B cell (primary cell): ENCODE measurements around the gene KRTAP5-8. TPM values are rescaled to one million over a fixed set of nuclear protein-coding genes. Genes with fewer than 3 reads are reported as not detected.
"Not testable (repeated sequence)": the region's sequence is repeated elsewhere in the genome, so short reads cannot be mapped to it uniquely, and the experiment has no call there.

Source experiments
- ATAC-seq: fragments of 200-7000 bp; cut with Tn5 transposase; one replicate; pipeline ENCODE4 v1.10.0; 2021; ENCODE audit warnings: low read depth, mild to moderate bottlenecking, moderate number of reproducible peaks, moderate library complexity
- CTCF ChIA-PET: fragments of 350-600 bp; sonication (Branson Sonifier 250); formaldehyde crosslinking; loops from one replicate; lab custom pipeline; 2021; ENCODE audit warnings: antibody characterized with exemption, inconsistent platforms; lab: Charles Lee
- POLR2A ChIA-PET: fragments of 350-600 bp; sonication (Branson Sonifier 250); formaldehyde crosslinking; loops from one replicate; lab custom pipeline; 2021; ENCODE audit warnings: antibody characterized with exemption; lab: Charles Lee
- DNase-seq: peaks from one replicate; pipeline ENCODE4 v3.0.0; 2013
- H2AFZ ChIP-seq: 2 replicates; pipeline ENCODE4 v1.6.1; 2012; ENCODE audit warnings: mild to moderate bottlenecking, low read depth, low read length; ENCODE audit not compliant: insufficient read depth, poor library complexity, severe bottlenecking
- H3K27ac ChIP-seq, 2 donors: 1 replicate in 1 of 2; 2 replicates in 1 of 2; pipeline ENCODE4 v1.5.1; 2012 to 2013; ENCODE audit warnings: low read length in 2 of 2, mild to moderate bottlenecking in 2 of 2, moderate library complexity in 1 of 2
- H3K27me3 ChIP-seq, 4 experiments: fragments of 200-600 bp in 1 of 4; sonication (generic) in 1 of 4; replicated peaks in 1 of 4; 1 replicate in 2 of 4; 2 replicates in 2 of 4; pipeline versions ENCODE4 v1.6.1 to v1.7.0; 2013 to 2016; ENCODE audit warnings: low read length in 3 of 4, mild to moderate bottlenecking in 2 of 4, mixed read lengths in 1 of 4, moderate library complexity in 1 of 4; ENCODE audit not compliant: insufficient read depth in 4 of 4, control insufficient read depth in 3 of 4; ENCODE audit errors: control extremely low read depth in 1 of 4
- H3K36me3 ChIP-seq, 2 experiments: replicated peaks in 1 of 2; 1 replicate in 1 of 2; 2 replicates in 1 of 2; pipeline versions ENCODE4 v1.6.1 to v1.7.1; 2013; ENCODE audit warnings: low read length in 1 of 2; ENCODE audit not compliant: insufficient read depth in 2 of 2, control insufficient read depth in 1 of 2; ENCODE audit errors: control extremely low read depth in 1 of 2, extremely low read depth in 1 of 2
- H3K4me1 ChIP-seq, 2 donors: fragments of 200-600 bp in 1 of 2; sonication (generic) in 1 of 2; 1 replicate in 1 of 2; 2 replicates in 1 of 2; pipeline versions ENCODE4 v1.5.1 to v1.6.1; 2013 to 2017; ENCODE audit warnings: low read length in 2 of 2; ENCODE audit not compliant: control insufficient read depth in 2 of 2, insufficient read depth in 2 of 2
- H3K4me2 ChIP-seq: replicated peaks from 2 replicates; pipeline ENCODE3; 2012; ENCODE audit warnings: mild to moderate bottlenecking, low read depth, low read length; ENCODE audit not compliant: poor library complexity, severe bottlenecking
- H3K4me3 ChIP-seq, 5 experiments: fragments of 200-600 bp in 1 of 5; sonication (generic) in 1 of 5; 1 replicate in 3 of 5; 2 replicates in 2 of 5; pipeline versions ENCODE4 v1.5.1 to v1.7.0; 2011 to 2016; ENCODE audit warnings: low read length in 4 of 5, mild to moderate bottlenecking in 4 of 5, low read depth in 2 of 5, control low read depth in 1 of 5, moderate library complexity in 1 of 5; ENCODE audit not compliant: insufficient read depth in 1 of 5; ENCODE audit errors: control extremely low read depth in 1 of 5, extremely low read depth in 1 of 5
- H3K79me2 ChIP-seq: fragments of 200-600 bp; sonication (generic); one replicate; pipeline ENCODE4 v1.6.0; 2016; ENCODE audit warnings: low read length; ENCODE audit not compliant: control insufficient read depth, insufficient read depth
- H3K9ac ChIP-seq: fragments of 200-600 bp; sonication (generic); 2 replicates; pipeline ENCODE4 v1.6.1; 2017; ENCODE audit warnings: mild to moderate bottlenecking, low read length, moderate library complexity
- H3K9me3 ChIP-seq, 3 donors: one replicate each; pipeline versions ENCODE4 v1.6.1 to v1.7.1; 2013; ENCODE audit warnings: low read length in 2 of 3; ENCODE audit not compliant: control insufficient read depth in 2 of 3, insufficient read depth in 1 of 3; ENCODE audit errors: control extremely low read depth in 1 of 3
- H4K20me1 ChIP-seq: 2 replicates; pipeline ENCODE4 v1.6.0; 2012; ENCODE audit warnings: mild to moderate bottlenecking, low read length; ENCODE audit not compliant: insufficient read depth, control insufficient read depth, poor library complexity, severe bottlenecking
- H3K27ac Mint-ChIP-seq: one replicate; pipeline ENCODE4 v1.8.0; 2021; ENCODE audit warnings: mixed read lengths
- H3K27me3 Mint-ChIP-seq: one replicate; pipeline ENCODE4 v1.8.0; 2021; ENCODE audit warnings: mixed read lengths
- H3K4me1 Mint-ChIP-seq: one replicate; pipeline ENCODE4 v1.8.0; 2021; ENCODE audit warnings: mixed read lengths
- H3K4me3 Mint-ChIP-seq: one replicate; pipeline ENCODE4 v1.8.0; 2021; ENCODE audit warnings: mixed read lengths
- H3K9me3 Mint-ChIP-seq: one replicate; pipeline ENCODE4 v1.8.0; 2022; ENCODE audit warnings: mixed read lengths; ENCODE audit not compliant: insufficient read depth
- EZH2 ChIP-seq: IDR thresholded peaks from 2 replicates; pipeline ENCODE4 v1.6.1; 2012; ENCODE audit warnings: borderline replicate concordance, low read depth, mild to moderate bottlenecking, moderate library complexity, low read length; ENCODE audit not compliant: insufficient read depth, poor library complexity, severe bottlenecking
- WGBS: methylation state at CpG from one replicate; pipeline ENCODE4 v1.1.5; 2013; ENCODE audit warnings: missing lambda C conversion rate; ENCODE audit not compliant: insufficient coverage; 5-methylcytosine and 5-hydroxymethylcytosine counted together
- intact Hi-C: fragments of 100-400 bp; cut with micrococcal nuclease; formaldehyde crosslinking; loops from one replicate; pipeline ENCODE4 v1.10.0; 2022
- polyA plus RNA-seq: library from polyadenylated mRNA; depleted of rRNA; stranded (reverse); fragments of >200 nt; gene quantifications from 2 replicates; pipeline ENCODE4 v1.2.3, GENCODE V29; 2012
- total RNA-seq, 2 donors: library from RNA; stranded (reverse); fragments of 120-200 nt in 1 of 2; gene quantifications; 1 replicate in 1 of 2; 2 replicates in 1 of 2; pipeline versions ENCODE4 v1.2.3 to v1.2.4, GENCODE V29; 2013 to 2022
- TF ChIP-seq, protein P1 (sequence below): fragments of 200-600 bp; IDR thresholded peaks from one replicate; pipeline ENCODE4 v1.8.0; 2022; ENCODE audit warnings: antibody characterized with exemption, mild to moderate bottlenecking

Gene KRTAP5-8
- total and polyA plus RNA-seq, 2 donors (not counting 1 experiment from before 2014, with no cell fraction given): 0.10 to 0.49 TPM

DNA sequence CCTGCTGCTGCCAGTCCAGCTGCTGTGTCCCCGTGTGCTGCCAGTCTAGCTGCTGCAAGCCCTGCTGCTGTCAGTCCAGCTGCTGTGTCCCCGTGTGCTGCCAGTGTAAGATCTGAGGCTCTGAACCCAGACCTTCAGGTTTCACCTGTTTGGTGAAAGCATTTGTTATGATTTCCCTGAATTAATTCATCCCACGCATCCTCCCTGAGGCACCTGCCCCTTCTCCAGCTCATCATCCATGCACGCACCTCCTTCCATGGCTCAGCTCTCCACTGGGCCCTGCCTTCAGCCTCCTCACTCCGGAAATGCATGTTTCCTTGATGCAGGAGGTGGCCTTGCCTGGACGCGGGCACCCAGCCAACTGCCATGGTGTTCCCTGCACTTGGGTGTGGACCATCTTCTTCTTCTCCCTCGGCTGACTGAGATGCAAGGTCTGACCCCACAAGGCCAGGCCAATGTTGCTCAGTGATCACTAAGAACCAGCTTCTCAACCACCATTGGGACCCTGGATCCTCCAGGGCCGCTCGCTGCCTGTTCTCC, 28.3 kb downstream of the KRTAP5-8 start:
- Histone ChIP-seq H3K9me3 (no peaks in the 10 kb centered on the region), H3K4me1 (peaks cover 0 to 4% of the 10 kb centered on the region in 2 donors), H4K20me1 (no peaks in the 10 kb centered on the region), H3K4me2 (no peak overlapping the region), H3K27ac (no peak overlapping the region), H3K27me3 (peaks cover 0 to 14% (median 10%) of the 10 kb centered on the region in 4 experiments), H2AFZ (no peak overlapping the region), H3K4me3 (no peak overlapping the region), H3K79me2 (no peaks in the 10 kb centered on the region), H3K9ac (no peak overlapping the region), H3K36me3 (no peaks in the 10 kb centered on the region)
- WGBS: 77% methylated on average over 8 of the region's 10 CpGs
- no peak for TF ChIP-seq EZH2
- TF ChIP-seq, protein P1, sequence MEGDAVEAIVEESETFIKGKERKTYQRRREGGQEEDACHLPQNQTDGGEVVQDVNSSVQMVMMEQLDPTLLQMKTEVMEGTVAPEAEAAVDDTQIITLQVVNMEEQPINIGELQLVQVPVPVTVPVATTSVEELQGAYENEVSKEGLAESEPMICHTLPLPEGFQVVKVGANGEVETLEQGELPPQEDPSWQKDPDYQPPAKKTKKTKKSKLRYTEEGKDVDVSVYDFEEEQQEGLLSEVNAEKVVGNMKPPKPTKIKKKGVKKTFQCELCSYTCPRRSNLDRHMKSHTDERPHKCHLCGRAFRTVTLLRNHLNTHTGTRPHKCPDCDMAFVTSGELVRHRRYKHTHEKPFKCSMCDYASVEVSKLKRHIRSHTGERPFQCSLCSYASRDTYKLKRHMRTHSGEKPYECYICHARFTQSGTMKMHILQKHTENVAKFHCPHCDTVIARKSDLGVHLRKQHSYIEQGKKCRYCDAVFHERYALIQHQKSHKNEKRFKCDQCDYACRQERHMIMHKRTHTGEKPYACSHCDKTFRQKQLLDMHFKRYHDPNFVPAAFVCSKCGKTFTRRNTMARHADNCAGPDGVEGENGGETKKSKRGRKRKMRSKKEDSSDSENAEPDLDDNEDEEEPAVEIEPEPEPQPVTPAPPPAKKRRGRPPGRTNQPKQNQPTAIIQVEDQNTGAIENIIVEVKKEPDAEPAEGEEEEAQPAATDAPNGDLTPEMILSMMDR: no peak
- no peak for ATAC-seq
- Mint-ChIP-seq H3K27ac (no peak overlapping the region), H3K27me3 (peaks cover 41% of the 10 kb centered on the region), H3K9me3 (no peaks in the 10 kb centered on the region), H3K4me3 (no peak overlapping the region), H3K4me1 (no peaks in the 10 kb centered on the region)
- ChIA-PET CTCF (no interaction called here), POLR2A (no interaction called here)
- intact Hi-C loops: no loop called here
- no peak for DNase-seq

DNA sequence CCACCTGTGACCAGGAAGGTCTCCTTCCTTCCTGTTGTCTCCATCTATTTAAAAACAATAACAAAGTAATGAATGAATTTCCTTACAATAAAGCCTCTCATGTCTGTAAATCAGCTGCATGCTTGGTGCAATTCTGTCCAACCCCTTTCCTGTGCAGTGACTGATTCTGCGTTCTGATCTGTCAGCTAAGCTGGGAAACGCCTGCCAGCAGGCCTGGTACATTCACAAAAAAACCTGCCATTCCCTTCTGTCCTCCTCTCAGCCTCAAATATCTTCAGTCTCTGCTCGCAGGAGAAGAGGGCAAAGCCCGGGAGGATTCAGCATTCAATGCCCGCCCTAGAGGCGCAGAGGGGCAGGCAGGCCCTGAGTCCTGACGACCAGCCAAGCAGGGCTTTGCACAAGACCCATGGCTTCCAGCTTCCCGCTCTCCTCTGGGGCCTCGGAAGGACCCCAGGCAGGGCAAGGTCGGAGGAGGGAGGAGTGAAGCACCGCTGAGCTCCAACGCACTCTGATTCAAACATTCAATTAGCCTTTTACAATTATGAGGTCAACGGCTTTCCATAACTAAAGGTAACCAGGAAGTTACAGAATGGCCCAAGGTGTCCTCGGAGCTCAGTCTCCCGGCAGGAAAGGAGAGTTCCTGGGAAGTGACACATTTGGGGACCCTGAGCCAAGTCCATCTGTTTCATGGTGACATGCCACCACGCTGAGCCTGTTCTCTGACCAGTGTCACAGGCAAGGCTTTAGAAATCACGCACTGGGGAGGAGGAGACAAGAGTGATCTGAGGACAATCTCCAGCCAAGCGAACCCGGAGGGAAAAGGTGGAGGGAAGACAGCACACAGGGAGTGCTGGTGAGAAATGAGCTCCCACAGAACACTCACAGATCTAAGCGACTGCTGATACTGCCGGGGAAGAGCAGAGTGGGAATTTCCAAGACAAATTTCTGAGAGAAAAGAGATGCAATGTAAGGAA, 29.1 kb downstream of the KRTAP5-8 start:
- DNase-seq, H3K9me3 ChIP-seq, H3K4me3 ChIP-seq, CTCF ChIA-PET, H3K9me3 Mint-ChIP-seq, H3K79me2 ChIP-seq, H2AFZ ChIP-seq, H3K9ac ChIP-seq, POLR2A ChIA-PET, H4K20me1 ChIP-seq, H3K36me3 ChIP-seq, H3K4me1 ChIP-seq, intact Hi-C loops, H3K4me2 ChIP-seq, H3K4me1 Mint-ChIP-seq, H3K27ac ChIP-seq, ATAC-seq, H3K27ac Mint-ChIP-seq, H3K4me3 Mint-ChIP-seq: not testable (repeated sequence)
- H3K27me3 Mint-ChIP-seq: peaks cover 35% of the 10 kb centered on the region
- WGBS: 80% methylated on average over 9 of the region's 21 CpGs
- peaks cover 0 to 14% (median 10%) of the 10 kb centered on the region in 4 experiments for H3K27me3 ChIP-seq

DNA sequence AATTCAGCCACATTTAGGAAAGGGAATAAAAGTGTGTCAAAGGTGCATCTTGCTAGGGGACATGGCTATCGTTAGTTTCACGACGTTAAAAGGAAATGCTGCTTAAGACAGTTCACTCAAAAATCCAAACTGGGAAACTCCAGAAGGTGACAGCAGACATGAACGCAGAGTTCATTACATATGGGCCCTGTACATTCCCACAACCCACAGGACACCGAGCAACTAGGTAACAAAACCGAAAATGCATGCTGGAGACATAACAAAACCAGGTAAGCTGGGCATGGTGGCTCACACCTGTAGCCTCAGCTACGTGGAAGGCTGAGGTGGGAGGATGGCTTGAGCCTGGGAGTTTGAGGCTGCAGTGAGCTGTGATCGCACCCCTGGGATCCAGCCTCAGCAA, 29.8 kb downstream of the KRTAP5-8 start:
- H3K4me3 ChIP-seq, H3K79me2 ChIP-seq, DNase-seq, H3K9ac ChIP-seq, intact Hi-C loops, H2AFZ ChIP-seq, H3K36me3 ChIP-seq, H3K4me1 ChIP-seq, H3K4me3 Mint-ChIP-seq, H3K4me1 Mint-ChIP-seq, CTCF ChIA-PET, H3K9me3 Mint-ChIP-seq, H3K9me3 ChIP-seq, H3K4me2 ChIP-seq, ATAC-seq, H3K27ac ChIP-seq, H3K27ac Mint-ChIP-seq, H4K20me1 ChIP-seq: not testable (repeated sequence)
- peaks cover 0 to 14% (median 10%) of the 10 kb centered on the region in 4 experiments for H3K27me3 ChIP-seq
- 65% methylated on average over 2 of the region's 8 CpGs for WGBS
- peaks cover 35% of the 10 kb centered on the region for H3K27me3 Mint-ChIP-seq
- POLR2A ChIA-PET: interaction anchor here (0.6 kb wide), 1 partner anchor 115 kb away, joined by 4 read pairs; the partner anchor contains the start of gene NADSYN1
